ENCODE data around the gene L3MBTL3.
"Not testable (repeated sequence)": the region's sequence is repeated elsewhere in the genome, so short reads cannot be mapped to it uniquely, and the experiment has no call there.

The L3MBTL3 gene

DNA sequence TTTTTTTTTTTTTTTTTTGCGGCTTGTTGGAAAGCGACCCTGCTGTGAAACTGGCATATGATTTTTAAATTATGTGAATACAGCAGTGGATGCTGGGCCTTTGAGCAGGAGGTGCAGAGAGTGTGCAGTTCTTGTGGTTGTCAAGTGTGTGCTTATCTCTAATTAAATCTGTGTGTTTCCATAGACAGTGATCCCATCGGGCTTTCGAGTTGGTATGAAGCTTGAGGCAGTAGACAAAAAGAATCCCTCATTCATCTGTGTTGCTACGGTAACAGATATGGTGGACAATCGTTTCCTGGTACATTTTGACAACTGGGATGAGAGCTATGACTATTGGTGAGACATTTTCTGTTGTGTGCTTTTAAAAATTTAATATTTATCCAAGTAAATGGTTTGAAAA is 52.4 kb downstream of the L3MBTL3 start:
- in situ Hi-C loops (cut with HindIII; ENCODE audit: low sequenced_read_pairs), result no loop called here

GRCh38 chr6:130075879-130076460 is 57.6 kb downstream of the L3MBTL3 start:
- in situ Hi-C loops (cut with HindIII; ENCODE audit: low sequenced_read_pairs), result no loop called here

DNA sequence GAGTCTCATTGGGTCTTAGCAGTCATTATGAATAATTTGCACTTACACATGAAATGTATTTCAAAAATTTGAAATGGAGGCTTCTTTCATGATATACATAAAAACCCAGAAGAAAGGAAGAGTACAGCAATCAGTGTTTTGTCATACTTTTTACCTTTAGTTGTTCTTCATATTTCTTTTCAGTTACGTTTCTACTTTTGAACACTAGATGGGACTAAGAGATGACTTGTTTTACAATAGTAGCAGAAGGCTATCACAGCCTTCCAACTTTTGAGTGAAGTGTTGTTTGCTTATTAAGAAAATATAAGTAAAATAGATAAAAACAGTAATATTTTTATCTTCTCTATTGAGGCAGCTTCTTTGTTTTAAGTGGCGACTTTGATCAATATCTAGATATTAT is 58.1 kb downstream of the L3MBTL3 start:
- in situ Hi-C loops (cut with HindIII; ENCODE audit: low sequenced_read_pairs), result no loop called here

DNA sequence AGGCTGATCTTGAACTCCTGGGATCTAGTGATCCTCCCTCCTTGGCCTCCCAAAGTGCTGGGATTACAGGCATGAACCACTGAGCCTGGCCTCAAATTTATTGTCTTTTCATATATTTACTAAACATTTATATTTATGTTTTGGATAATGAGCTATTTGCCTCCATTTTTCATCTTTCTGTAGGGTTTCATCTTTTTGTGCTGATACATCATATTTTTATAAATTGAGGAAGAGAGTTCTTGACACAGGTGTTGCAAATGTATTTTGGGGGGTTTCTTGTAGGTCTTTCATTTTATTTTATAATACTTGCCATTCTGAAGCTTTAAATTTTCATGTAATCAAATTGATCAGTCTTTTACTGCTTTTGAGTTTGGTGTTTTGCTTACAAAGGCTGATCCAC is 72.4 kb downstream of the L3MBTL3 start:
- in situ Hi-C loops (cut with HindIII; ENCODE audit: low sequenced_read_pairs), result no loop called here

DNA sequence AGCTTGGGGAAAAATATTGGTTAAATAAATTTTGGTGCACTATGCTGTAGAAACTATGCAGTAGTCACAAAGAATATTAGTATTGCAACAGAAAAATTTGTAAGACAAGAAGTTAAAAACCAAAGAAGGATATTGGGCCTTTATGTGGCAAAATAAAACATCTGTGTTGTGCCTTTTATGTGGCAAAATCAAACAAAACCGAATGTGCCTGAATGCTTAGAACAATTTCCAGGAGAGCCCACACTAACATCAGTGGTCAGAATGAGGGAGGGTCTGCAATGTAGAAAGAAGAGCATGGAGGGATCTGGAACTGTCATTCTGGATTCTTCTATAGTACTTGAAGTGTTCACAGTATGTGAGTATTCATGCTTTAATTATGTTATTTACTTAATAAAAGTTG is 75.2 kb downstream of the L3MBTL3 start:
- in situ Hi-C loops (cut with HindIII; ENCODE audit: low sequenced_read_pairs), result no loop called here

DNA sequence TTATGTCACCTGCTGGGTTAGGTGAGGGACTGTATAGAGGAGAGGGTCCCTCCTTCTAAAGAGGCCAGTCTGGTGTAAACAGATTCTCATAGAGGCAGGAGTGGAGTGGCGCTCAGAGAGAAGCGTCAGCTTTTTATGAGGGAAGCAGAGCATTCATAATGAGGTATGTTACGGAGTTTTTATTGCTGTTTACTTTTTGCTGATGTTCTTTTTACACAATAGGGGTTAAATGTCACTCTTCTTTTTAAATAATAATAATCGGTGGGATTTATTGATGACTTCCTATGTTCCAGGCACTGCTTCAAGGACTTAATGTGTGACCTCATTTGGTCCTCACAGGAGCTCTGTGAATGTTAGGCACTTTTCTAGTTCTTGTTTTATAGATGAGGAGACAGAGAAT is 79.9 kb downstream of the L3MBTL3 start:
- in situ Hi-C loops (cut with HindIII; ENCODE audit: low sequenced_read_pairs), result no loop called here

DNA sequence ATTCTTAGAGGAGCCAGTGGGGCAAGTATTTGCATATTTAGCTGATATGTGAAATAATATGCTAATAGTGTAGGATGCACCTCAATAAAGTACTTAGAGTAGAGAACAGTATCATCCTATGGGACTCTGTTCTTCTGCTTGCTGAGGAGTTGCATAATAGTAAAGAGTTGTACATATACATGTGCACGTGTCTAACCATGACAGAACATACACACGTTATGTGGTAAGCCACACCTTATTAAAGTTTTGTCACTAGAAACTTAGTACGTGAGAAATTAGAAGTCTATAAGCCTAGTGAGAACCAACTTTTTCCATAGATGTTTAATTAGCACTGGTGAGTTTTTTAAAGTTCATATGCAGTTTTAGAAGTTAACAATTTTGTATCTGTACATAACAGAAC is 80.7 kb downstream of the L3MBTL3 start:
- in situ Hi-C loops (cut with HindIII; ENCODE audit: low sequenced_read_pairs), result no loop called here

GRCh38 chr6:130105996-130106704 is 87.8 kb downstream of the L3MBTL3 start:
- in situ Hi-C loops (cut with HindIII; ENCODE audit: low sequenced_read_pairs), result no loop called here

GRCh38 chr6:130107710-130108109 is 89.3 kb downstream of the L3MBTL3 start:
- in situ Hi-C loops (cut with HindIII; ENCODE audit: low sequenced_read_pairs), result no loop called here

GRCh38 chr6:130111031-130111430 is 92.7 kb downstream of the L3MBTL3 start:
- in situ Hi-C loops (cut with HindIII; ENCODE audit: low sequenced_read_pairs), result no loop called here

GRCh38 chr6:130113201-130113710 is 94.9 kb downstream of the L3MBTL3 start:
- in situ Hi-C loops (cut with HindIII; ENCODE audit: low sequenced_read_pairs), result no loop called here

- in situ Hi-C loops (cut with HindIII; ENCODE audit: low sequenced_read_pairs), result no loop called here
Observed at GRCh38 chr6:130115036-130115435, 96.7 kb downstream of the L3MBTL3 start.

- in situ Hi-C loops (cut with HindIII; ENCODE audit: low sequenced_read_pairs), result no loop called here
Observed at GRCh38 chr6:130116273-130116672, 97.9 kb downstream of the L3MBTL3 start.

DNA sequence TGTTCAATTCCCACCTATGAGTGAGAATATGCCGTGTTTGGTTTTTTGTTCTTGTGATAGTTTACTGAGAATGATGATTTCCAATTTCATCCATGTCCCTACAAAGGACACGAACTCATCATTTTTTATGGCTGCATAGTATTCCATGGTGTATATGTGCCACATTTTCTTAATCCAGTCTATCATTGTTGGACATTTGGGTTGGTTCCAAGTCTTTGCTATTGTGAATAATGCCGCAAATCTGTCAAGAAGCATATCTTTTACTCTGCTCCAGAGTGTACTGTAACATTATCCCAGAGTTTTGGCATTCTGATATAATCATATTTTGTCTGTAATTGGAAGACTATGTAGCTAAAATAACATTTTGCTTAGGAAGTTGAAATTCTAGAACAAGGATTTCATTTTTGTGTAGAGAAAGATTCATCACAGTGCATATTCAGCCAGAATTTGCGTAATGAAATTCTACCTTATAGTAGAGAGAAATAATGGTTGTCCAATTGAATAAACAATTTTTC is 98.9 kb downstream of the L3MBTL3 start:
- in situ Hi-C loops (cut with HindIII; ENCODE audit: low sequenced_read_pairs), result not testable (repeated sequence)

DNA sequence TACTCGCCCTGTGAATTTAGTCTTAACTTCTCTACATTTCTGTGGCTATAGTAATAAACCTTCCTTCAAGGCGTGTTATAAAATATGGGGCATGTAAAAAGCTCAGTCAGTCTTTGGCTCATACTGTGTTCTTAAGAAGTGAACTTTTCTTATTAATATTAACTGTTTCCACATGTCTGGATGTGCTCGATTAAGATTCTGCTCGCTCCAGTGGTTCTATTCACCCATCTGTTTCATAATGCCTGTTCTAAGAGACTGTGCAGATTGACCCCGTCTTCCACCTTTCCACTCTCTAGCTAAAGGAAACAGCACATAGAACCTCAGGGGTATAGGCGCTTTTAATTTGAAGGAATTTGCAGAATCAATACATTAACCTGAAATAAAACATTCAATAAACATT is 99.9 kb downstream of the L3MBTL3 start:
- in situ Hi-C loops (cut with HindIII; ENCODE audit: low sequenced_read_pairs), result no loop called here

- in situ Hi-C loops (cut with HindIII; ENCODE audit: low sequenced_read_pairs), result no loop called here
Observed at GRCh38 chr6:130119211-130119610, 100.8 kb downstream of the L3MBTL3 start.

DNA sequence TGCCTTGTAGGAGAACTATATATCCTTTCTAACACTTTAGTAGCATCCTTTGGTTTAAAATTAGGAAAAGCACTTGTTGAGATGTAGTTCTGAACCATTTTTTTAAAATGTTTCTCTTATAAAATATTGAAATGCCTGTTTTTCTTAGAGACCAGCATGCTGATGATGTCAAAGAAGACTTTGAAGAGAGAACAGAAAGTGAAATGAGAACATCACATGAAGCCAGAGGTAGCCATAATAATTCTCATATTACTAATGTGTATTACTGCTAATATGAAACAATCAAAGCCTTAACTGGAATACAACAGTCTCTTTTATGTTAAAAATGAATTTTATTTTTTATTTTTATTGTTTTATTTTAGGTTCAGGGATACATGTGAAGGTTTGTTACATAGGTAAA is 102.3 kb downstream of the L3MBTL3 start:
- in situ Hi-C loops (cut with HindIII; ENCODE audit: low sequenced_read_pairs), result no loop called here

DNA sequence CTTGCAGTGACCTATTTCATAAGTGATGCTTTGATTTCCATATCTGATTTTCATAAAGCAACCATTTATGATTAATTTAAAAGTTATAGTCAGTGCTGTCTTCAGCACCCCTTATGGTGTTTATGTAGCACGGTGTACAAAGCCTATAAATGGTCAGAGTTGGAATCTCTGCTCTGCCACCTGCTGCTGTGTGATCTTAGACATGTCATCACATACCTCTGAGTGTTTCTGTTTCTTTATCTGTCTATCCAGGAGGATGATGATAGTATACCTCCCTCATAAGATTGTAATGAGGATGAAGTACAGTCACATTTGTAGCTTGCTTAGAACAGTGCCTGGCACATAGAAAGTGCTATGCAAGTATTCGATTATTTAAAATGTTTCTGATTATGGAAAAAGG is 103.9 kb downstream of the L3MBTL3 start:
- in situ Hi-C loops (cut with HindIII; ENCODE audit: low sequenced_read_pairs), result no loop called here

GRCh38 chr6:130127195-130127594 is 108.8 kb downstream of the L3MBTL3 start:
- in situ Hi-C loops (cut with HindIII; ENCODE audit: low sequenced_read_pairs), result no loop called here

- in situ Hi-C loops (cut with HindIII; ENCODE audit: low sequenced_read_pairs), result no loop called here
Observed at GRCh38 chr6:130128326-130128725, 109.9 kb downstream of the L3MBTL3 start.

GRCh38 chr6:130129762-130130246 is 111.4 kb downstream of the L3MBTL3 start:
- in situ Hi-C loops (cut with HindIII; ENCODE audit: low sequenced_read_pairs), result no loop called here

GRCh38 chr6:130132286-130132701 is 113.9 kb downstream of the L3MBTL3 start:
- in situ Hi-C loops (cut with HindIII; ENCODE audit: low sequenced_read_pairs), result no loop called here
